ENCODE data around the gene ZCCHC7.

Gene ZCCHC7

DNA sequence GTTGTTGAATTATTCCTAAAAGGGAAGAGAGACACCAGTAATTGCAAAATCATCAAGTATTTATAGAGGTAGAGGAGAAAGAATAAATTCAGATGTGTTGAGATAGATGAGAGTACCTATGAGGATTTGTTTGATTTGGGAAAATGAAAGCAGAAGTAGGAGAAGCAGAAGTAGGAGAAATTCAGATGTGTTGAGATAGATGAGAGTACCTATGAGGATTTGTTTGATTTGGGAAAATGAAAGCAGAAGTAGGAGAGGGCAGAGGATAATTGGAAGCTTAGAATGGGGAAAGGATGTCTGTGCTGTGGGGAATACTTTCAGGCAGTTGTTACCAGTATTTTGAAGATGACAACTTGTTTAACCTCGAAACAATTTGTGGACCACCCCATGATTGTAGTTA, 35.1 kb upstream of the ZCCHC7 start:
- TF ChIP-seq, protein P1, sequence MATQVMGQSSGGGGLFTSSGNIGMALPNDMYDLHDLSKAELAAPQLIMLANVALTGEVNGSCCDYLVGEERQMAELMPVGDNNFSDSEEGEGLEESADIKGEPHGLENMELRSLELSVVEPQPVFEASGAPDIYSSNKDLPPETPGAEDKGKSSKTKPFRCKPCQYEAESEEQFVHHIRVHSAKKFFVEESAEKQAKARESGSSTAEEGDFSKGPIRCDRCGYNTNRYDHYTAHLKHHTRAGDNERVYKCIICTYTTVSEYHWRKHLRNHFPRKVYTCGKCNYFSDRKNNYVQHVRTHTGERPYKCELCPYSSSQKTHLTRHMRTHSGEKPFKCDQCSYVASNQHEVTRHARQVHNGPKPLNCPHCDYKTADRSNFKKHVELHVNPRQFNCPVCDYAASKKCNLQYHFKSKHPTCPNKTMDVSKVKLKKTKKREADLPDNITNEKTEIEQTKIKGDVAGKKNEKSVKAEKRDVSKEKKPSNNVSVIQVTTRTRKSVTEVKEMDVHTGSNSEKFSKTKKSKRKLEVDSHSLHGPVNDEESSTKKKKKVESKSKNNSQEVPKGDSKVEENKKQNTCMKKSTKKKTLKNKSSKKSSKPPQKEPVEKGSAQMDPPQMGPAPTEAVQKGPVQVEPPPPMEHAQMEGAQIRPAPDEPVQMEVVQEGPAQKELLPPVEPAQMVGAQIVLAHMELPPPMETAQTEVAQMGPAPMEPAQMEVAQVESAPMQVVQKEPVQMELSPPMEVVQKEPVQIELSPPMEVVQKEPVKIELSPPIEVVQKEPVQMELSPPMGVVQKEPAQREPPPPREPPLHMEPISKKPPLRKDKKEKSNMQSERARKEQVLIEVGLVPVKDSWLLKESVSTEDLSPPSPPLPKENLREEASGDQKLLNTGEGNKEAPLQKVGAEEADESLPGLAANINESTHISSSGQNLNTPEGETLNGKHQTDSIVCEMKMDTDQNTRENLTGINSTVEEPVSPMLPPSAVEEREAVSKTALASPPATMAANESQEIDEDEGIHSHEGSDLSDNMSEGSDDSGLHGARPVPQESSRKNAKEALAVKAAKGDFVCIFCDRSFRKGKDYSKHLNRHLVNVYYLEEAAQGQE (IDR thresholded peaks at IDR 0.05; ENCODE audit: insufficient read depth in 1 of 2, low read depth in 2 of 2, low read length in 2 of 2), result no peak
- no peak for TF ChIP-seq SIN3A (IDR thresholded peaks at IDR 0.05; ENCODE audit: borderline replicate concordance, insufficient read depth, low read length)
- no peak for TF ChIP-seq FOXP2 (optimal IDR thresholded peaks at IDR 0.05; ENCODE audit: borderline replicate concordance, extremely low read depth, extremely low read length, insufficient read depth)
- TF ChIP-seq POLR2AphosphoS5 (IDR thresholded peaks at IDR 0.05; ENCODE audit: low read depth, low read length), result no peak
- no peak for TF ChIP-seq TAF1 (IDR thresholded peaks at IDR 0.05; ENCODE audit: borderline replicate concordance, insufficient read depth, low read length)

DNA sequence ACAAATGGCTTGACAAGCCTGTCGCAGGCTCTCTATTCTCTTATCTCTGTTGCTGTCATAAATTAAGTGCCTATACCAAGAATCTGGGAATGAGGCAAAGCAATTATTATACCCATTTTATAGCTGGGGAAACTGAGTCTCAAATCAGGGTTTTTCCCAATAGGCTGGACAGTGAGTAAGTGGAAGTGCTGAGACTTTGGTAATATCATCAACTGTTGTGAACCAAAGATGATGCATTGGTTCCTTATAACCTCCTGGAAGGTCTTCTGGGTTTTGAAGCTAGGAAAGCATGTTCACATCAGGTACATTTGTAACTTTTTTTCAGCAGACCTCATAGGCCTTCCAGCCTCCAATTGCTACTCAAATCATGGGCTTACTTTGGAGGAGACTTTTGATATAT, 25.6 kb upstream of the ZCCHC7 start:
- TF ChIP-seq, protein P1 (IDR thresholded peaks at IDR 0.05; ENCODE audit: insufficient read depth in 1 of 2, low read depth in 2 of 2, low read length in 2 of 2), result no peak
- TF ChIP-seq TAF1 (IDR thresholded peaks at IDR 0.05; ENCODE audit: borderline replicate concordance, insufficient read depth, low read length) (no peak), POLR2AphosphoS5 (IDR thresholded peaks at IDR 0.05; ENCODE audit: low read depth, low read length) (no peak), SIN3A (IDR thresholded peaks at IDR 0.05; ENCODE audit: borderline replicate concordance, insufficient read depth, low read length) (no peak), FOXP2 (optimal IDR thresholded peaks at IDR 0.05; ENCODE audit: borderline replicate concordance, extremely low read depth, extremely low read length, insufficient read depth) (no peak)

DNA sequence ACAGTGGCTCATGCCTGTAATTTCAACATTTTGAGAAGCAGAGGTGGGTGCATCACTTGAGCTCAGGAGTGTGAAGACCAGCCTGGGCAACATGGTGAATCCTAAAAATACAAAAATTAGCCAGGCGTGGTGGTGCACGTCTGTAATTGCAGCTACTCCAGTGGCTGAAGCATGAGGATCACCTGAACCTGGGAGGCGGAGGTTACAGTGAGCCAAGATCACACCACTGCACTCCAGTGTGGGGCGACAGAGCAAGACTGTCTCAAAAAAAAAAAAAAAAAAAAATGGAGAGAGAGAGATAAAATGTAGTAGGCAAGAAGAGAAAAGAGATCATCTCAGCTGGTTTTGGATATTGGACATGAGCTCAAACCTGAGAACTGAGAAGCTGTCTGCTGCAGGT, 23.7 kb upstream of the ZCCHC7 start:
- no peak for TF ChIP-seq FOXP2 (optimal IDR thresholded peaks at IDR 0.05; ENCODE audit: borderline replicate concordance, extremely low read depth, extremely low read length, insufficient read depth)
- no peak for TF ChIP-seq TAF1 (IDR thresholded peaks at IDR 0.05; ENCODE audit: borderline replicate concordance, insufficient read depth, low read length)
- TF ChIP-seq SIN3A (IDR thresholded peaks at IDR 0.05; ENCODE audit: borderline replicate concordance, insufficient read depth, low read length), result no peak
- no peak for TF ChIP-seq POLR2AphosphoS5 (IDR thresholded peaks at IDR 0.05; ENCODE audit: low read depth, low read length)
- TF ChIP-seq, protein P1 (IDR thresholded peaks at IDR 0.05; ENCODE audit: insufficient read depth in 1 of 2, low read depth in 2 of 2, low read length in 2 of 2), result no peak

DNA sequence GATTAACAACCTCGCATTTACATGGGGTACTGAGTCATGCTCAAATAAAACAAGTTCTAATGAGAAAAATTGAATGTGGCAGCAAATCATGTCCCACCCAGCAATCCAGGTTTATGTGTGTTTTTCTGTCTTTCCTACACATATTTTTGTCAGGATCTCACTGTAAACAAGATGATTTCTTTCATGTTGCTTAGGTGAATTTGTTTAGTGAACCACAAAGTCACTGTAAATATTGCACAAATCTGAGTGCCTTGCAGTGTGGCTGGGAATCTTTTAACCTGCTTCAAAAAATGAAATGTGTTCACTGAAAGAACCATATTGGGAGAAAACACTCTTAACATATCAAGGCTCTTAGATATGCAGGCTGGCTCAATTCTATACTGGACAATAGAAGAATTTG, 23.1 kb upstream of the ZCCHC7 start:
- TF ChIP-seq FOXP2 (optimal IDR thresholded peaks at IDR 0.05; ENCODE audit: borderline replicate concordance, extremely low read depth, extremely low read length, insufficient read depth) (no peak), SIN3A (IDR thresholded peaks at IDR 0.05; ENCODE audit: borderline replicate concordance, insufficient read depth, low read length) (no peak), TAF1 (IDR thresholded peaks at IDR 0.05; ENCODE audit: borderline replicate concordance, insufficient read depth, low read length) (no peak), POLR2AphosphoS5 (IDR thresholded peaks at IDR 0.05; ENCODE audit: low read depth, low read length) (no peak)
- TF ChIP-seq, protein P1 (IDR thresholded peaks at IDR 0.05; ENCODE audit: insufficient read depth in 1 of 2, low read depth in 2 of 2, low read length in 2 of 2), result no peak

DNA sequence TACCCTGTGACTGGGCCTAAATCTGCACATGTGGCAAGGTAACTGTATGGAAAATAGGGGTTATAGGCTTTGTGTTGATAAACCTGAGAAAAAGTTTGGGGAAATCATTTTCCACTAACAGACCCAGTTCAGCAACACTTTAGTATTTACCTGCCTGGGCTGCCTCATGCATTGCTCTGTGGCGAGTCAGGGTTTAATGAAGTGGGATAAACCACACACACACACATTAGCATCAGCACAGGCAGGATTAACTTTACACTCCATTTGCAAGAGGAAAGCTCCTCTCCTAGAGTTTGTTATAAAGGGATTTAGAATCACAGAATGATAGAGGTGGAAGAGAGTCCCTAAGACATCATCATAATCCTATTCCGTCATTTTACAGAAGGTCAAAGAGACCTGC, 20.0 kb upstream of the ZCCHC7 start:
- no peak for TF ChIP-seq FOXP2 (optimal IDR thresholded peaks at IDR 0.05; ENCODE audit: borderline replicate concordance, extremely low read depth, extremely low read length, insufficient read depth)
- TF ChIP-seq SIN3A (IDR thresholded peaks at IDR 0.05; ENCODE audit: borderline replicate concordance, insufficient read depth, low read length), result no peak
- TF ChIP-seq, protein P1 (IDR thresholded peaks at IDR 0.05; ENCODE audit: insufficient read depth in 1 of 2, low read depth in 2 of 2, low read length in 2 of 2), result no peak
- TF ChIP-seq TAF1 (IDR thresholded peaks at IDR 0.05; ENCODE audit: borderline replicate concordance, insufficient read depth, low read length), result no peak
- TF ChIP-seq POLR2AphosphoS5 (IDR thresholded peaks at IDR 0.05; ENCODE audit: low read depth, low read length), result no peak

All from PFSK-1 (cell line).